H9 (cell line): Measurements from ENCODE around the gene EEF1E1. TPM values are rescaled to one million over a fixed set of nuclear protein-coding genes. Genes with fewer than 3 reads are reported as not detected.

Source experiments
- DNase-seq: peaks from one replicate; pipeline ENCODE4 v3.0.0-alpha.2; 2017
- H2AFZ ChIP-seq: one replicate; pipeline ENCODE4 v1.6.1; 2013; ENCODE audit warnings: mild to moderate bottlenecking, low read length, control low read depth, moderate library complexity
- H2AK5ac ChIP-seq: 2 replicates; pipeline ENCODE4 v1.6.1; 2013; ENCODE audit warnings: low read length, control low read depth, mixed read lengths; ENCODE audit not compliant: insufficient read length
- H2BK120ac ChIP-seq: one replicate; pipeline ENCODE4 v1.6.1; 2013; ENCODE audit warnings: low read depth, mild to moderate bottlenecking, low read length, control low read depth, inconsistent platforms; ENCODE audit not compliant: poor library complexity, severe bottlenecking
- H2BK12ac ChIP-seq: 2 replicates; pipeline ENCODE4 v1.6.1; 2013; ENCODE audit warnings: low read length, control low read depth, mixed read lengths, low read depth; ENCODE audit not compliant: insufficient read length
- H2BK15ac ChIP-seq: 2 replicates; pipeline ENCODE4 v1.6.1; 2013; ENCODE audit warnings: low read depth, low read length, control low read depth
- H2BK20ac ChIP-seq: one replicate; pipeline ENCODE4 v1.6.1; 2013; ENCODE audit warnings: low read depth, mild to moderate bottlenecking, low read length, control low read depth, inconsistent platforms; ENCODE audit not compliant: poor library complexity, severe bottlenecking
- H2BK5ac ChIP-seq: 2 replicates; pipeline ENCODE4 v1.6.1; 2013; ENCODE audit warnings: low read length, control low read depth, mixed read lengths; ENCODE audit not compliant: insufficient read length
- H3K14ac ChIP-seq: 2 replicates; pipeline ENCODE4 v1.6.1; 2013; ENCODE audit warnings: low read length, control low read depth; ENCODE audit not compliant: insufficient read depth
- H3K18ac ChIP-seq: 2 replicates; pipeline ENCODE4 v1.6.1; 2013; ENCODE audit warnings: low read depth, mild to moderate bottlenecking, mixed read lengths, low read length, control low read depth; ENCODE audit not compliant: insufficient read length
- H3K23ac ChIP-seq: 2 replicates; pipeline ENCODE4 v1.6.1; 2013; ENCODE audit warnings: low read length, control low read depth, mixed read lengths, low read depth; ENCODE audit not compliant: insufficient read length
- H3K23me2 ChIP-seq: 2 replicates; pipeline ENCODE4 v1.6.1; 2013; ENCODE audit warnings: low read depth, mild to moderate bottlenecking, mixed read lengths, low read length, control low read depth; ENCODE audit not compliant: insufficient read length, poor library complexity, severe bottlenecking
- H3K27ac ChIP-seq: 2 replicates; pipeline ENCODE4 v1.5.1; 2013; ENCODE audit warnings: low read length, control low read depth, mixed read lengths, low read depth; ENCODE audit not compliant: insufficient read length
- H3K27me3 ChIP-seq: 2 replicates; pipeline ENCODE4 v1.6.1; 2013; ENCODE audit warnings: low read length, control low read depth, inconsistent platforms; ENCODE audit not compliant: insufficient read depth
- H3K4ac ChIP-seq: 2 replicates; pipeline ENCODE4 v1.6.1; 2013; ENCODE audit warnings: low read depth, mild to moderate bottlenecking, control low read depth, inconsistent platforms, low read length, moderate library complexity
- H3K4me1 ChIP-seq: 2 replicates; pipeline ENCODE4 v1.6.1; 2013; ENCODE audit warnings: low read length, control low read depth, inconsistent platforms; ENCODE audit not compliant: insufficient read depth
- H3K4me2 ChIP-seq: 2 replicates; pipeline ENCODE4 v1.6.1; 2013; ENCODE audit warnings: low read length, control low read depth, mixed read lengths; ENCODE audit not compliant: insufficient read length, insufficient read depth
- H3K56ac ChIP-seq: 2 replicates; pipeline ENCODE4 v1.6.1; 2013; ENCODE audit warnings: low read depth, mild to moderate bottlenecking, mixed read lengths, low read length, control low read depth; ENCODE audit not compliant: insufficient read length
- H3K79me1 ChIP-seq: 2 replicates; pipeline ENCODE4 v1.6.1; 2013; ENCODE audit warnings: low read depth, mild to moderate bottlenecking, moderate library complexity, low read length, control low read depth, inconsistent platforms; ENCODE audit not compliant: insufficient read depth, poor library complexity, severe bottlenecking
- H3K79me2 ChIP-seq: 2 replicates; pipeline ENCODE4 v1.6.1; 2013; ENCODE audit warnings: low read length, control low read depth, inconsistent platforms; ENCODE audit not compliant: insufficient read depth
- H3K9ac ChIP-seq: 2 replicates; pipeline ENCODE4 v1.6.1; 2013; ENCODE audit warnings: low read length, control low read depth, mixed read lengths; ENCODE audit not compliant: insufficient read length; ENCODE audit errors: extremely low read depth
- H3K9me3 ChIP-seq: one replicate; pipeline ENCODE4 v1.6.1; 2013; ENCODE audit warnings: low read depth, low read length, inconsistent platforms; ENCODE audit not compliant: control insufficient read depth
- H3T11ph ChIP-seq: one replicate; pipeline ENCODE4 v1.6.1; 2013; ENCODE audit warnings: mild to moderate bottlenecking, low read length, control low read depth, inconsistent platforms
- H4K20me1 ChIP-seq: one replicate; pipeline ENCODE4 v1.6.1; 2013; ENCODE audit not compliant: control insufficient read depth, insufficient read length, insufficient read depth
- H4K5ac ChIP-seq: 2 replicates; pipeline ENCODE4 v1.6.1; 2013; ENCODE audit warnings: low read depth, mild to moderate bottlenecking, mixed read lengths, low read length, control low read depth; ENCODE audit not compliant: insufficient read length
- H4K8ac ChIP-seq: replicated peaks from 2 replicates; pipeline ENCODE4 v1.6.1; 2013; ENCODE audit warnings: low read length, control low read depth, mixed read lengths, low read depth; ENCODE audit not compliant: insufficient read length
- H4K91ac ChIP-seq: 2 replicates; pipeline ENCODE4 v1.6.1; 2013; ENCODE audit warnings: low read depth, mild to moderate bottlenecking, moderate library complexity, mixed read lengths, low read length, control low read depth; ENCODE audit not compliant: insufficient read length
- H3K27ac Mint-ChIP-seq, 3 experiments: 2 replicates in 2 of 3; 3 replicates in 1 of 3; pipeline ENCODE4 v1.8.0; 2020 to 2021; ENCODE audit warnings: mixed read lengths in 3 of 3, mild to moderate bottlenecking in 1 of 3, moderate library complexity in 1 of 3
- H3K27me3 Mint-ChIP-seq: 2 replicates; pipeline ENCODE4 v1.8.0; 2021; ENCODE audit warnings: low read depth, mild to moderate bottlenecking, moderate library complexity, mixed read lengths
- H3K36me3 Mint-ChIP-seq, 3 experiments: 2 replicates in 2 of 3; 3 replicates in 1 of 3; pipeline ENCODE4 v1.8.0; 2020 to 2021; ENCODE audit warnings: low read depth in 3 of 3, mixed read lengths in 3 of 3; ENCODE audit not compliant: insufficient read depth in 1 of 3
- H3K4me1 Mint-ChIP-seq, 2 experiments: 2 replicates each; pipeline ENCODE4 v1.8.0; 2020; ENCODE audit warnings: mixed read lengths in 2 of 2
- H3K4me3 Mint-ChIP-seq, 2 experiments: 2 replicates in 1 of 2; 3 replicates in 1 of 2; pipeline ENCODE4 v1.8.0; 2020 to 2021; ENCODE audit warnings: mild to moderate bottlenecking in 2 of 2, mixed read lengths in 2 of 2, moderate library complexity in 1 of 2
- H3K9me3 Mint-ChIP-seq, 2 experiments: 2 replicates in 1 of 2; 3 replicates in 1 of 2; pipeline ENCODE4 v1.8.0; 2020; ENCODE audit warnings: mild to moderate bottlenecking in 2 of 2, mixed read lengths in 2 of 2, moderate library complexity in 1 of 2
- CTCF ChIP-seq: fragments of 200-600 bp; sonication (generic); conservative IDR thresholded peaks from 3 replicates; pipeline ENCODE4 v1.8.0; 2021; ENCODE audit warnings: antibody characterized with exemption, mild to moderate bottlenecking
- WGBS: extraction: QIAGEN DNeasy Blood & Tissue Kit; methylation state at CpG from one replicate; pipeline ENCODE4 v1.1.7; 2013; ENCODE audit warnings: missing lambda C conversion rate, low lambda C conversion rate, mixed read lengths; ENCODE audit not compliant: insufficient read length; ENCODE audit errors: extremely low coverage; 5-methylcytosine and 5-hydroxymethylcytosine counted together
- total RNA-seq: library from RNA; stranded (reverse); gene quantifications from 2 replicates; pipeline ENCODE4 v1.2.1, GENCODE V29; 2021

EEF1E1 gene
- total RNA-seq, 1 experiment from 2014 or later: 71.8 TPM

- no peak for TF ChIP-seq CTCF
Measured at GRCh38 chr6:8030920-8031319, 71.4 kb downstream of the EEF1E1 start.

More at GRCh38 chr6:8030920-8031319, 71.4 kb downstream of the EEF1E1 start:
- Histone ChIP-seq H3K9ac (no peak overlapping the region), H2BK15ac (no peak overlapping the region), H3K23ac (no peak overlapping the region), H3K4me2 (no peak overlapping the region), H3K79me1 (no peaks in the 10 kb centered on the region), H4K20me1 (no peaks in the 10 kb centered on the region), H3K56ac (no peak overlapping the region), H2BK20ac (no peak overlapping the region), H2AFZ (no peak overlapping the region), H2BK5ac (no peak overlapping the region), H4K8ac (no peak overlapping the region), H3K23me2 (no peaks in the 10 kb centered on the region), H4K5ac (no peak overlapping the region), H3K4ac (no peak overlapping the region), H3T11ph (no peak overlapping the region), H4K91ac (no peak overlapping the region), H3K79me2 (no peaks in the 10 kb centered on the region; the same call in 1 of the 2 replicates), H2AK5ac (no peak overlapping the region), H3K4me1 (peaks cover 3% of the 10 kb centered on the region; the same call in 1 of the 2 replicates), H3K9me3 (no peaks in the 10 kb centered on the region), H2BK120ac (no peak overlapping the region), H3K14ac (no peak overlapping the region), H3K27ac (no peak overlapping the region), H2BK12ac (no peak overlapping the region), H3K27me3 (no peaks in the 10 kb centered on the region), H3K18ac (no peak overlapping the region)
- Mint-ChIP-seq H3K9me3 (peaks cover 8 to 13% of the 10 kb centered on the region in 2 experiments; a peak in 4 of 5 replicates), H3K27ac (no peak overlapping the region; a peak in 1 of 7 replicates), H3K27me3 (no peaks in the 10 kb centered on the region), H3K36me3 (peaks cover 12 to 19% (median 14%) of the 10 kb centered on the region in 3 experiments), H3K4me3 (no peak overlapping the region), H3K4me1 (peaks cover 13 to 14% of the 10 kb centered on the region in 2 experiments; a peak in 3 of 4 replicates)
- WGBS: no CpG with 5 or more reads among the region's 5 CpGs
- no peak for DNase-seq

Other genes with a start within 250 kb of the EEF1E1 start
- 127 and 130 TPM in 2 replicates for gene TXNDC5, start 191.8 kb downstream of the EEF1E1 start, total RNA-seq
- gene BLOC1S5, start 38.2 kb downstream of the EEF1E1 start, total RNA-seq: 12.2 and 15.6 TPM in 2 replicates